Kidney (tissue), 14 donors: ENCODE measurements around the gene PACSIN2. TPM values are rescaled to one million over a fixed set of nuclear protein-coding genes. Genes with fewer than 3 reads are reported as not detected.

Experiments used
- DNase-seq, 5 donors: peaks; one replicate each; pipeline ENCODE4 v3.0.0-alpha.2; 2013 to 2020
- FAIRE-seq: peaks from 2 replicates; lab custom pipeline; 2012; peaks lifted over from hg19 to GRCh38; lab: Jason Lieb, UNC
- H3K27ac ChIP-seq, 2 donors: one replicate each; pipeline ENCODE4 v1.7.0; 2013; ENCODE audit warnings: low read depth in 2 of 2, low read length in 2 of 2, inconsistent platforms in 1 of 2
- H3K27me3 ChIP-seq: one replicate; pipeline ENCODE4 v1.7.1; 2013; ENCODE audit warnings: low read length, inconsistent platforms; ENCODE audit not compliant: control insufficient read depth, insufficient read depth
- H3K36me3 ChIP-seq, 3 donors: one replicate each; pipeline versions ENCODE4 v1.7.0 to v1.7.1; 2013; ENCODE audit warnings: low read length in 3 of 3, control low read depth in 1 of 3, inconsistent platforms in 1 of 3; ENCODE audit not compliant: insufficient read depth in 3 of 3, control insufficient read depth in 2 of 3
- H3K4me1 ChIP-seq, 3 donors: one replicate each; pipeline versions ENCODE4 v1.7.0 to v1.7.1; 2013; ENCODE audit warnings: low read length in 3 of 3, inconsistent platforms in 1 of 3, low read depth in 1 of 3; ENCODE audit not compliant: control insufficient read depth in 2 of 3, insufficient read depth in 2 of 3
- H3K4me3 ChIP-seq, 3 donors: one replicate each; pipeline versions ENCODE4 v1.7.0 to v1.8.1; 2013; ENCODE audit warnings: low read length in 3 of 3, control low read depth in 1 of 3, inconsistent platforms in 1 of 3
- H3K9ac ChIP-seq, 3 donors: one replicate each; pipeline versions ENCODE4 v1.7.0 to v1.7.1; 2013; ENCODE audit warnings: low read length in 3 of 3, control low read depth in 1 of 3, inconsistent platforms in 1 of 3
- H3K9me3 ChIP-seq, 3 donors: one replicate each; pipeline versions ENCODE4 v1.7.0 to v1.7.1; 2013; ENCODE audit warnings: low read length in 3 of 3, control low read depth in 1 of 3, inconsistent platforms in 1 of 3; ENCODE audit not compliant: control insufficient read depth in 2 of 3, insufficient read depth in 1 of 3
- CTCF ChIP-seq: IDR thresholded peaks from 3 replicates; pipeline ENCODE4 v1.5.1; 2012; ENCODE audit warnings: mild to moderate bottlenecking, moderate library complexity, borderline replicate concordance; ENCODE audit not compliant: insufficient read depth; ENCODE audit errors: extremely low read depth
- intact Hi-C: fragments of 100-400 bp; cut with DNase I; formaldehyde crosslinking; loops from one replicate; pipeline ENCODE4 v1.11.1; 2022
- polyA plus RNA-seq: library from polyadenylated mRNA; stranded (reverse); fragments of 350-450 nt; fragmentation: Illumina TruSeq; extraction: RNeasy Lipid Tissue Mini Kit (QIAGEN cat#74804); gene quantifications from one replicate; pipeline ENCODE4 v1.2.3, GENCODE V29; 2014; ENCODE audit warnings: low read depth, low replicate concordance; ENCODE audit not compliant: insufficient read depth
- total RNA-seq: library from RNA; stranded (reverse); fragmentation: NEBNext Ultra II Directional; extraction: Animal tissue kit (Norgen Biotek cat#: 25700); gene quantifications from one replicate; pipeline ENCODE4 v1.2.1, GENCODE V29; 2021
- donor health status: control.
- donor health status: control.
- donor health status: control.
- donor health status: control.
- donor health status: control.
- donor health status: DM: yes; HTN: yes; CAD: no.
- donor health status: Normal renal cell carcinoma (clear cell type).

PACSIN2 gene
- total and polyA plus RNA-seq, 2 donors from 2014 or later: 56.3 to 105 TPM

GRCh38 chr22:42984814-42985530 lies 30.0 kb downstream of the PACSIN2 start:
- no peak for FAIRE-seq
- H3K9me3 ChIP-seq: no peaks in the 10 kb centered on the region
- no peak for TF ChIP-seq CTCF
- no peaks in the 10 kb centered on the region for H3K36me3 ChIP-seq
- DNase-seq: no peak
- no peak overlapping the region for H3K27ac ChIP-seq
- H3K27me3 ChIP-seq: no peaks in the 10 kb centered on the region
- intact Hi-C loops: no loop called here
- H3K4me3 ChIP-seq: no peak overlapping the region
- no peak overlapping the region for H3K9ac ChIP-seq
- peaks cover 0 to 2% (median 0%) of the 10 kb centered on the region in 3 donors for H3K4me1 ChIP-seq

- H3K4me1 ChIP-seq: peaks cover 0 to 2% (median 0%) of the 10 kb centered on the region in 3 donors
- H3K4me3 ChIP-seq: no peak overlapping the region
- H3K27me3 ChIP-seq: no peaks in the 10 kb centered on the region
- intact Hi-C loops: no loop called here
- H3K9me3 ChIP-seq: no peaks in the 10 kb centered on the region
- TF ChIP-seq CTCF: no peak
- H3K27ac ChIP-seq: no peak overlapping the region
- H3K36me3 ChIP-seq: no peaks in the 10 kb centered on the region
- no peak overlapping the region for H3K9ac ChIP-seq
- no peak for DNase-seq
- no peak for FAIRE-seq
These were observed 30.6 kb downstream of the PACSIN2 start for GRCh38 chr22:42984397-42984796.

GRCh38 chr22:42983470-42983869 lies 31.5 kb downstream of the PACSIN2 start:
- Histone ChIP-seq H3K4me1 (peaks cover 0 to 7% (median 5%) of the 10 kb centered on the region in 3 donors), H3K36me3 (no peaks in the 10 kb centered on the region), H3K27ac (no peak overlapping the region), H3K9me3 (no peaks in the 10 kb centered on the region), H3K4me3 (no peak overlapping the region), H3K27me3 (no peaks in the 10 kb centered on the region), H3K9ac (no peak overlapping the region)
- intact Hi-C loops: no loop called here
- DNase-seq (no peak), FAIRE-seq (no peak)
- no peak for TF ChIP-seq CTCF
